H9 (cell line): ENCODE results near the gene WIPI1. TPM values are rescaled to one million over a fixed set of nuclear protein-coding genes. Genes with fewer than 3 reads are reported as not detected.

ENCODE experiments used
- DNase-seq: peaks from one replicate; pipeline ENCODE4 v3.0.0-alpha.2; 2017
- H2AFZ ChIP-seq: one replicate; pipeline ENCODE4 v1.6.1; 2013; ENCODE audit warnings: mild to moderate bottlenecking, low read length, control low read depth, moderate library complexity
- H2AK5ac ChIP-seq: 2 replicates; pipeline ENCODE4 v1.6.1; 2013; ENCODE audit warnings: low read length, control low read depth, mixed read lengths; ENCODE audit not compliant: insufficient read length
- H2BK120ac ChIP-seq: one replicate; pipeline ENCODE4 v1.6.1; 2013; ENCODE audit warnings: low read depth, mild to moderate bottlenecking, low read length, control low read depth, inconsistent platforms; ENCODE audit not compliant: poor library complexity, severe bottlenecking
- H2BK12ac ChIP-seq: 2 replicates; pipeline ENCODE4 v1.6.1; 2013; ENCODE audit warnings: low read length, control low read depth, mixed read lengths, low read depth; ENCODE audit not compliant: insufficient read length
- H2BK15ac ChIP-seq: 2 replicates; pipeline ENCODE4 v1.6.1; 2013; ENCODE audit warnings: low read depth, low read length, control low read depth
- H2BK20ac ChIP-seq: one replicate; pipeline ENCODE4 v1.6.1; 2013; ENCODE audit warnings: low read depth, mild to moderate bottlenecking, low read length, control low read depth, inconsistent platforms; ENCODE audit not compliant: poor library complexity, severe bottlenecking
- H2BK5ac ChIP-seq: 2 replicates; pipeline ENCODE4 v1.6.1; 2013; ENCODE audit warnings: low read length, control low read depth, mixed read lengths; ENCODE audit not compliant: insufficient read length
- H3K14ac ChIP-seq: 2 replicates; pipeline ENCODE4 v1.6.1; 2013; ENCODE audit warnings: low read length, control low read depth; ENCODE audit not compliant: insufficient read depth
- H3K18ac ChIP-seq: 2 replicates; pipeline ENCODE4 v1.6.1; 2013; ENCODE audit warnings: low read depth, mild to moderate bottlenecking, mixed read lengths, low read length, control low read depth; ENCODE audit not compliant: insufficient read length
- H3K23ac ChIP-seq: 2 replicates; pipeline ENCODE4 v1.6.1; 2013; ENCODE audit warnings: low read length, control low read depth, mixed read lengths, low read depth; ENCODE audit not compliant: insufficient read length
- H3K23me2 ChIP-seq: 2 replicates; pipeline ENCODE4 v1.6.1; 2013; ENCODE audit warnings: low read depth, mild to moderate bottlenecking, mixed read lengths, low read length, control low read depth; ENCODE audit not compliant: insufficient read length, poor library complexity, severe bottlenecking
- H3K27ac ChIP-seq: 2 replicates; pipeline ENCODE4 v1.5.1; 2013; ENCODE audit warnings: low read length, control low read depth, mixed read lengths, low read depth; ENCODE audit not compliant: insufficient read length
- H3K27me3 ChIP-seq: 2 replicates; pipeline ENCODE4 v1.6.1; 2013; ENCODE audit warnings: low read length, control low read depth, inconsistent platforms; ENCODE audit not compliant: insufficient read depth
- H3K4ac ChIP-seq: 2 replicates; pipeline ENCODE4 v1.6.1; 2013; ENCODE audit warnings: low read depth, mild to moderate bottlenecking, control low read depth, inconsistent platforms, low read length, moderate library complexity
- H3K4me1 ChIP-seq: 2 replicates; pipeline ENCODE4 v1.6.1; 2013; ENCODE audit warnings: low read length, control low read depth, inconsistent platforms; ENCODE audit not compliant: insufficient read depth
- H3K4me2 ChIP-seq: 2 replicates; pipeline ENCODE4 v1.6.1; 2013; ENCODE audit warnings: low read length, control low read depth, mixed read lengths; ENCODE audit not compliant: insufficient read length, insufficient read depth
- H3K56ac ChIP-seq: 2 replicates; pipeline ENCODE4 v1.6.1; 2013; ENCODE audit warnings: low read depth, mild to moderate bottlenecking, mixed read lengths, low read length, control low read depth; ENCODE audit not compliant: insufficient read length
- H3K79me1 ChIP-seq: 2 replicates; pipeline ENCODE4 v1.6.1; 2013; ENCODE audit warnings: low read depth, mild to moderate bottlenecking, moderate library complexity, low read length, control low read depth, inconsistent platforms; ENCODE audit not compliant: insufficient read depth, poor library complexity, severe bottlenecking
- H3K79me2 ChIP-seq: 2 replicates; pipeline ENCODE4 v1.6.1; 2013; ENCODE audit warnings: low read length, control low read depth, inconsistent platforms; ENCODE audit not compliant: insufficient read depth
- H3K9ac ChIP-seq: 2 replicates; pipeline ENCODE4 v1.6.1; 2013; ENCODE audit warnings: low read length, control low read depth, mixed read lengths; ENCODE audit not compliant: insufficient read length; ENCODE audit errors: extremely low read depth
- H3K9me3 ChIP-seq: one replicate; pipeline ENCODE4 v1.6.1; 2013; ENCODE audit warnings: low read depth, low read length, inconsistent platforms; ENCODE audit not compliant: control insufficient read depth
- H3T11ph ChIP-seq: one replicate; pipeline ENCODE4 v1.6.1; 2013; ENCODE audit warnings: mild to moderate bottlenecking, low read length, control low read depth, inconsistent platforms
- H4K20me1 ChIP-seq: one replicate; pipeline ENCODE4 v1.6.1; 2013; ENCODE audit not compliant: control insufficient read depth, insufficient read length, insufficient read depth
- H4K5ac ChIP-seq: 2 replicates; pipeline ENCODE4 v1.6.1; 2013; ENCODE audit warnings: low read depth, mild to moderate bottlenecking, mixed read lengths, low read length, control low read depth; ENCODE audit not compliant: insufficient read length
- H4K8ac ChIP-seq: replicated peaks from 2 replicates; pipeline ENCODE4 v1.6.1; 2013; ENCODE audit warnings: low read length, control low read depth, mixed read lengths, low read depth; ENCODE audit not compliant: insufficient read length
- H4K91ac ChIP-seq: 2 replicates; pipeline ENCODE4 v1.6.1; 2013; ENCODE audit warnings: low read depth, mild to moderate bottlenecking, moderate library complexity, mixed read lengths, low read length, control low read depth; ENCODE audit not compliant: insufficient read length
- H3K27ac Mint-ChIP-seq, 3 experiments: 2 replicates in 2 of 3; 3 replicates in 1 of 3; pipeline ENCODE4 v1.8.0; 2020 to 2021; ENCODE audit warnings: mixed read lengths in 3 of 3, mild to moderate bottlenecking in 1 of 3, moderate library complexity in 1 of 3
- H3K27me3 Mint-ChIP-seq: 2 replicates; pipeline ENCODE4 v1.8.0; 2021; ENCODE audit warnings: low read depth, mild to moderate bottlenecking, moderate library complexity, mixed read lengths
- H3K36me3 Mint-ChIP-seq, 3 experiments: 2 replicates in 2 of 3; 3 replicates in 1 of 3; pipeline ENCODE4 v1.8.0; 2020 to 2021; ENCODE audit warnings: low read depth in 3 of 3, mixed read lengths in 3 of 3; ENCODE audit not compliant: insufficient read depth in 1 of 3
- H3K4me1 Mint-ChIP-seq, 2 experiments: 2 replicates each; pipeline ENCODE4 v1.8.0; 2020; ENCODE audit warnings: mixed read lengths in 2 of 2
- H3K4me3 Mint-ChIP-seq, 2 experiments: 2 replicates in 1 of 2; 3 replicates in 1 of 2; pipeline ENCODE4 v1.8.0; 2020 to 2021; ENCODE audit warnings: mild to moderate bottlenecking in 2 of 2, mixed read lengths in 2 of 2, moderate library complexity in 1 of 2
- H3K9me3 Mint-ChIP-seq, 2 experiments: 2 replicates in 1 of 2; 3 replicates in 1 of 2; pipeline ENCODE4 v1.8.0; 2020; ENCODE audit warnings: mild to moderate bottlenecking in 2 of 2, mixed read lengths in 2 of 2, moderate library complexity in 1 of 2
- CTCF ChIP-seq: fragments of 200-600 bp; sonication (generic); conservative IDR thresholded peaks from 3 replicates; pipeline ENCODE4 v1.8.0; 2021; ENCODE audit warnings: antibody characterized with exemption, mild to moderate bottlenecking
- WGBS: extraction: QIAGEN DNeasy Blood & Tissue Kit; methylation state at CpG from one replicate; pipeline ENCODE4 v1.1.7; 2013; ENCODE audit warnings: missing lambda C conversion rate, low lambda C conversion rate, mixed read lengths; ENCODE audit not compliant: insufficient read length; ENCODE audit errors: extremely low coverage; 5-methylcytosine and 5-hydroxymethylcytosine counted together
- total RNA-seq: library from RNA; stranded (reverse); gene quantifications from 2 replicates; pipeline ENCODE4 v1.2.1, GENCODE V29; 2021

WIPI1 gene
- total RNA-seq, 1 experiment from 2014 or later = 15.4 TPM

DNA sequence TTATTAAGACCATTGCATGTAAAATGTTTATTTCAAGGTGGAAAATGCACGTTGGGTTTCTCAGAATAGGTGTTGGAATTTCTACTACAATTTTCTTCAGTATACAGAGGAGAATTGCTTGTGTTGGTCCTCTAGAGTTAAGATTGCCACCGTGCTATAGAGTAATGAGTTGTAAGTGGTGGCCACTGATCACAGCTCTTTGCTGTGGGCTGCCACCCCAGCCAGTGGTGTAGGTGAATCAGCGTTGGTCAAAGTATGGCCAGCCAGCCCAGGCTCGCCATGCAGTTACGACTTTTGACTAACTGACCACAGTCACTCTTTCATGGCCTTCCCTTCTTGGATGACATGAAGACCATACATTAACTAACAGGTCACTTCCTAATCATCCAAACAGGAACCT is 42.3 kb upstream of the WIPI1 start:
- H3K4me2 ChIP-seq = no peak overlapping the region
- no peak overlapping the region for H2AFZ ChIP-seq
- no peak overlapping the region for H3K56ac ChIP-seq
- no peak overlapping the region for H3K27ac Mint-ChIP-seq
- no peaks in the 10 kb centered on the region for H3K23me2 ChIP-seq
- H3K9ac ChIP-seq = no peak overlapping the region
- H2BK15ac ChIP-seq = no peak overlapping the region
- H2BK12ac ChIP-seq = no peak overlapping the region
- H3K4me1 ChIP-seq = no peaks in the 10 kb centered on the region
- no peak overlapping the region for H3K14ac ChIP-seq
- H3K79me2 ChIP-seq = no peaks in the 10 kb centered on the region
- no peak overlapping the region for H3K4me3 Mint-ChIP-seq
- no peak overlapping the region for H3K4ac ChIP-seq
- H3K79me1 ChIP-seq = no peaks in the 10 kb centered on the region
- H3K23ac ChIP-seq = no peak overlapping the region
- H3K36me3 Mint-ChIP-seq = peaks cover 2 to 6% (median 3%) of the 10 kb centered on the region in 3 experiments; a peak in 4 of 7 replicates
- H4K8ac ChIP-seq = no peak overlapping the region
- no peak for DNase-seq
- no peak overlapping the region for H4K91ac ChIP-seq
- no peak overlapping the region for H2BK120ac ChIP-seq
- no peak overlapping the region for H2BK5ac ChIP-seq
- no peak overlapping the region for H2AK5ac ChIP-seq
- no peak overlapping the region for H2BK20ac ChIP-seq
- no peaks in the 10 kb centered on the region for H3K27me3 ChIP-seq
- no peak overlapping the region for H4K5ac ChIP-seq
- H3K18ac ChIP-seq = no peak overlapping the region
- H3K4me1 Mint-ChIP-seq = no peaks in the 10 kb centered on the region
- H3K9me3 ChIP-seq = no peaks in the 10 kb centered on the region
- no peaks in the 10 kb centered on the region for H4K20me1 ChIP-seq
- H3K9me3 Mint-ChIP-seq = peaks cover 5 to 6% of the 10 kb centered on the region in 2 experiments
- H3K27ac ChIP-seq = no peak overlapping the region
- no peak for TF ChIP-seq CTCF
- no peak overlapping the region for H3T11ph ChIP-seq
- H3K27me3 Mint-ChIP-seq = no peaks in the 10 kb centered on the region; the same call in 1 of the 2 replicates
- no CpG with 5 or more reads among the region's 5 CpGs for WGBS
